H1 (cell line): ENCODE data around the gene NME7. TPM values are rescaled to one million over a fixed set of nuclear protein-coding genes. Genes with fewer than 3 reads are reported as not detected.

Experiments
- CTCF ChIA-PET: fragments of 300-600 bp; sonication (Branson Sonifier 250); formaldehyde crosslinking; loops from one replicate; lab custom pipeline; 2021; ENCODE audit not compliant: partially characterized antibody; lab: Charles Lee
- POLR2A ChIA-PET: fragments of 300-600 bp; sonication (Branson Sonifier 250); formaldehyde crosslinking; loops from one replicate; lab custom pipeline; 2021; ENCODE audit warnings: inconsistent platforms; ENCODE audit not compliant: partially characterized antibody; lab: Charles Lee
- DNase-seq, 2 experiments: peaks; one replicate each; pipeline versions ENCODE4 v3.0.0 to v3.0.0-alpha.2; 2010 to 2022; ENCODE audit warnings: low spot score in 2 of 2, low read depth in 1 of 2, mixed read lengths in 1 of 2
- FAIRE-seq: peaks from 2 replicates; lab custom pipeline; 2011; peaks lifted over from hg19 to GRCh38; lab: Jason Lieb, UNC
- H2AFZ ChIP-seq: 2 replicates; pipeline ENCODE4 v1.8.1; 2012; ENCODE audit warnings: low read length, inconsistent platforms
- H2AK5ac ChIP-seq: 2 replicates; pipeline ENCODE4 v1.6.1; 2013; ENCODE audit warnings: low read depth, low read length
- H2BK120ac ChIP-seq: replicated peaks from 2 replicates; pipeline ENCODE3; 2013; ENCODE audit warnings: low read depth, low read length, inconsistent platforms
- H2BK12ac ChIP-seq: 2 replicates; pipeline ENCODE4 v1.6.1; 2013; ENCODE audit warnings: low read depth, low read length
- H2BK15ac ChIP-seq: 2 replicates; pipeline ENCODE4 v1.6.1; 2013; ENCODE audit warnings: low read length
- H2BK20ac ChIP-seq: 2 replicates; pipeline ENCODE4 v1.6.1; 2013; ENCODE audit warnings: low read length
- H2BK5ac ChIP-seq: 2 replicates; pipeline ENCODE4 v1.6.1; 2013; ENCODE audit warnings: low read depth, low read length
- H3K14ac ChIP-seq: 2 replicates; pipeline ENCODE4 v1.6.1; 2013; ENCODE audit warnings: inconsistent platforms; ENCODE audit not compliant: insufficient read length
- H3K18ac ChIP-seq: 2 replicates; pipeline ENCODE4 v1.6.1; 2013; ENCODE audit warnings: low read length; ENCODE audit errors: extremely low read depth
- H3K23ac ChIP-seq: 2 replicates; pipeline ENCODE4 v1.6.1; 2013; ENCODE audit warnings: inconsistent platforms; ENCODE audit not compliant: insufficient read length
- H3K23me2 ChIP-seq: 2 replicates; pipeline ENCODE4 v1.6.1; 2013; ENCODE audit warnings: low read depth, low read length
- H3K27ac ChIP-seq: 2 replicates; pipeline ENCODE4 v1.6.1; 2011; ENCODE audit warnings: low read depth, low read length, inconsistent platforms
- H3K27me3 ChIP-seq, 4 experiments: replicated peaks in 1 of 4; 1 replicate in 1 of 4; 2 replicates in 3 of 4; pipeline versions ENCODE4 v1.6.1 to v1.8.1; 2011 to 2013; ENCODE audit warnings: low read length in 3 of 4, mild to moderate bottlenecking in 3 of 4, inconsistent platforms in 2 of 4, mixed read lengths in 2 of 4, moderate library complexity in 1 of 4; ENCODE audit not compliant: control insufficient read depth in 3 of 4, insufficient read depth in 3 of 4; ENCODE audit errors: extremely low read depth in 1 of 4
- H3K36me3 ChIP-seq, 4 experiments: 2 replicates each; pipeline versions ENCODE4 v1.6.1 to v1.8.1; 2011 to 2013; ENCODE audit warnings: mild to moderate bottlenecking in 4 of 4, low read length in 3 of 4, moderate library complexity in 2 of 4, control low read depth in 1 of 4, inconsistent platforms in 1 of 4; ENCODE audit not compliant: insufficient read depth in 4 of 4, control insufficient read depth in 2 of 4
- H3K4ac ChIP-seq: replicated peaks from 2 replicates; pipeline ENCODE3; 2013; ENCODE audit warnings: low read length, low read depth, mixed read lengths, inconsistent platforms; ENCODE audit not compliant: insufficient read length
- H3K4me1 ChIP-seq, 4 experiments: replicated peaks in 1 of 4; 1 replicate in 1 of 4; 2 replicates in 3 of 4; pipeline versions ENCODE4 v1.6.1 to v1.8.1; 2011 to 2013; ENCODE audit warnings: low read length in 3 of 4, inconsistent platforms in 2 of 4, mixed read lengths in 1 of 4; ENCODE audit not compliant: insufficient read depth in 4 of 4, control insufficient read depth in 3 of 4
- H3K4me2 ChIP-seq, 2 experiments: 2 replicates each; pipeline versions ENCODE4 v1.6.1 to v1.8.1; 2011 to 2013; ENCODE audit warnings: low read depth in 2 of 2, low read length in 2 of 2, control low read depth in 1 of 2, inconsistent platforms in 1 of 2, mild to moderate bottlenecking in 1 of 2; ENCODE audit not compliant: insufficient read depth in 1 of 2
- H3K4me3 ChIP-seq, 4 experiments: fragments of 200-600, 300-600 bp in 1 of 4; sonication (generic), shearing (Covaris generic), sonication (Bioruptor Twin) in 1 of 4; 2 replicates each; pipeline versions ENCODE4 v1.5.1 to v1.8.1; 2011 to 2016; ENCODE audit warnings: low read length in 4 of 4, low read depth in 3 of 4, control low read depth in 2 of 4, inconsistent platforms in 2 of 4, mild to moderate bottlenecking in 2 of 4, mixed read lengths in 1 of 4, moderate library complexity in 1 of 4; ENCODE audit not compliant: insufficient read depth in 2 of 4; ENCODE audit errors: extremely low read depth in 1 of 4
- H3K56ac ChIP-seq: replicated peaks from 2 replicates; pipeline ENCODE3; 2013; ENCODE audit warnings: low read depth, mild to moderate bottlenecking, mixed read lengths, low read length, inconsistent platforms; ENCODE audit not compliant: insufficient read length
- H3K79me1 ChIP-seq: 2 replicates; pipeline ENCODE4 v1.6.1; 2013; ENCODE audit warnings: low read depth, low read length, control low read depth
- H3K79me2 ChIP-seq, 2 experiments: 2 replicates each; pipeline versions ENCODE4 v1.6.1 to v1.8.1; 2012 to 2013; ENCODE audit warnings: low read length in 2 of 2, mild to moderate bottlenecking in 2 of 2, inconsistent platforms in 1 of 2; ENCODE audit not compliant: insufficient read depth in 2 of 2, control insufficient read depth in 1 of 2
- H3K9ac ChIP-seq, 4 experiments: replicated peaks in 1 of 4; 1 replicate in 1 of 4; 2 replicates in 3 of 4; pipeline versions ENCODE4 v1.6.1 to v1.8.1; 2011 to 2013; ENCODE audit warnings: low read depth in 3 of 4, low read length in 3 of 4, control low read depth in 2 of 4, mild to moderate bottlenecking in 2 of 4, moderate library complexity in 2 of 4, inconsistent platforms in 1 of 4; ENCODE audit errors: extremely low read depth in 1 of 4
- H3K9me3 ChIP-seq, 2 experiments: 2 replicates each; pipeline versions ENCODE4 v1.6.1 to v1.8.1; 2012 to 2013; ENCODE audit warnings: mild to moderate bottlenecking in 2 of 2, moderate library complexity in 2 of 2, control low read depth in 1 of 2, inconsistent platforms in 1 of 2, low read depth in 1 of 2, low read length in 1 of 2, mixed read lengths in 1 of 2; ENCODE audit not compliant: insufficient read depth in 2 of 2
- H4K20me1 ChIP-seq, 2 experiments: replicated peaks in 1 of 2; 2 replicates each; pipeline versions ENCODE3 to v1.8.1; 2011 to 2013; ENCODE audit warnings: inconsistent platforms in 2 of 2, low read length in 2 of 2, mild to moderate bottlenecking in 1 of 2; ENCODE audit not compliant: insufficient read depth in 2 of 2, control insufficient read depth in 1 of 2
- H4K5ac ChIP-seq: 2 replicates; pipeline ENCODE4 v1.6.1; 2013; ENCODE audit warnings: low read length, low read depth, mixed read lengths, inconsistent platforms; ENCODE audit not compliant: insufficient read length
- H4K8ac ChIP-seq: 2 replicates; pipeline ENCODE4 v1.8.0; 2013; ENCODE audit warnings: mild to moderate bottlenecking, moderate library complexity, low read length, inconsistent platforms; ENCODE audit not compliant: insufficient read depth; ENCODE audit errors: extremely low read depth
- H4K91ac ChIP-seq: replicated peaks from 2 replicates; pipeline ENCODE3; 2013; ENCODE audit warnings: low read length, mixed read lengths, inconsistent platforms; ENCODE audit not compliant: insufficient read length
- BACH1 ChIP-seq: IDR thresholded peaks from 2 replicates; pipeline ENCODE4 v1.6.1; 2012; ENCODE audit warnings: low read length, improper control_type of control experiment
- POU5F1 ChIP-seq: IDR thresholded peaks from 2 replicates; pipeline ENCODE4 v1.6.1; 2011; ENCODE audit warnings: low read depth, mild to moderate bottlenecking, low read length, moderate library complexity
- SP4 ChIP-seq: IDR thresholded peaks from 2 replicates; pipeline ENCODE4 v1.6.1; 2012; ENCODE audit warnings: low read length, inconsistent platforms
- WGBS, 2 experiments: shearing (Covaris generic) in 1 of 2; methylation state at CpG; one replicate each; pipeline versions ENCODE4 v1.1.6 to v1.1.7; 2013 to 2015; ENCODE audit warnings: low lambda C conversion rate in 2 of 2, mixed read lengths in 2 of 2, inconsistent platforms in 1 of 2, low coverage in 1 of 2, missing lambda C conversion rate in 1 of 2; ENCODE audit not compliant: insufficient replicate concordance in 2 of 2, insufficient coverage in 1 of 2, insufficient read length in 1 of 2; ENCODE audit errors: extremely low coverage in 1 of 2, missing lambda C conversion rate in 1 of 2; 5-methylcytosine and 5-hydroxymethylcytosine counted together
- polyA plus RNA-seq, 7 experiments: library from polyadenylated mRNA; depleted of rRNA in 3 of 7; stranded (reverse) in 5 of 7; unstranded in 2 of 7; fragments of >200 nt in 5 of 7; fragments of 200-250 nt in 2 of 7; gene quantifications; 1 replicate in 5 of 7; 2 replicates in 1 of 7; 4 replicates in 1 of 7; pipeline versions ENCODE4 v1.2.1 to v1.2.3, GENCODE V29; 2011 to 2013; ENCODE audit warnings: missing spikeins in 2 of 7, mixed read lengths in 2 of 7
- total RNA-seq: library from RNA; stranded (reverse); fragmentation: NEBNext Ultra II Directional; extraction: Animal tissue kit (Norgen Biotek cat#: 25700); gene quantifications from 2 replicates; pipeline ENCODE4 v1.2.1, GENCODE V29; 2021

Gene NME7
- total and polyA plus RNA-seq, 2 of the 8 experiments (the other 6 are each of a cell fraction or from before 2014, with no cell fraction given), result 11.6 to 28.5 TPM

GRCh38 chr1:169383449-169383848, 15.9 kb upstream of the NME7 start:
- H3K4ac ChIP-seq, result no peak overlapping the region
- no peak for FAIRE-seq

More at GRCh38 chr1:169383449-169383848, 15.9 kb upstream of the NME7 start:
- H2BK15ac ChIP-seq, result no peak overlapping the region
- H3K4me1 ChIP-seq, result no peaks in the 10 kb centered on the region
- no peak overlapping the region for H3K4me2 ChIP-seq
- TF ChIP-seq SP4 (no peak), POU5F1 (no peak), BACH1 (no peak)
- CTCF ChIA-PET, result interaction anchor here (0.6 to 1.2 kb wide), 3 partner anchors 34 to 1040 kb away, joined by 3 to 4 read pairs (median 3); no protein-coding TSS in a partner anchor
- 88% methylated on average over 4 of the region's 4 CpGs; no CpG with 5 or more reads in 1 of the 2 experiments for WGBS, 2 experiments
- H4K5ac ChIP-seq, result no peak overlapping the region
- no peak overlapping the region for H3K4me3 ChIP-seq
- no peak overlapping the region for H2BK12ac ChIP-seq
- no peak for DNase-seq
- H3K14ac ChIP-seq, result no peak overlapping the region
- H3K56ac ChIP-seq, result no peak overlapping the region
- H3K23ac ChIP-seq, result no peak overlapping the region
- POLR2A ChIA-PET, result no interaction called here
- H4K8ac ChIP-seq, result no peak overlapping the region
- H3K9me3 ChIP-seq, result no peaks in the 10 kb centered on the region
- no peak overlapping the region for H2BK120ac ChIP-seq
- H3K27ac ChIP-seq, result no peak overlapping the region
- no peak overlapping the region for H3K9ac ChIP-seq
- no peak overlapping the region for H2BK20ac ChIP-seq
- no peaks in the 10 kb centered on the region for H3K27me3 ChIP-seq
- no peak overlapping the region for H4K91ac ChIP-seq
- no peaks in the 10 kb centered on the region for H4K20me1 ChIP-seq
- no peaks in the 10 kb centered on the region for H3K79me2 ChIP-seq
- H3K79me1 ChIP-seq, result no peaks in the 10 kb centered on the region
- H2AK5ac ChIP-seq, result no peak overlapping the region
- H3K23me2 ChIP-seq, result no peaks in the 10 kb centered on the region
- H3K18ac ChIP-seq, result no peak overlapping the region
- H2BK5ac ChIP-seq, result no peak overlapping the region
- peaks cover 0 to 21% (median 6%) of the 10 kb centered on the region in 4 experiments; a peak in 4 of 8 replicates for H3K36me3 ChIP-seq
- H2AFZ ChIP-seq, result no peak overlapping the region
